Measurements from ENCODE around the gene ANXA5.

Gene ANXA5

DNA sequence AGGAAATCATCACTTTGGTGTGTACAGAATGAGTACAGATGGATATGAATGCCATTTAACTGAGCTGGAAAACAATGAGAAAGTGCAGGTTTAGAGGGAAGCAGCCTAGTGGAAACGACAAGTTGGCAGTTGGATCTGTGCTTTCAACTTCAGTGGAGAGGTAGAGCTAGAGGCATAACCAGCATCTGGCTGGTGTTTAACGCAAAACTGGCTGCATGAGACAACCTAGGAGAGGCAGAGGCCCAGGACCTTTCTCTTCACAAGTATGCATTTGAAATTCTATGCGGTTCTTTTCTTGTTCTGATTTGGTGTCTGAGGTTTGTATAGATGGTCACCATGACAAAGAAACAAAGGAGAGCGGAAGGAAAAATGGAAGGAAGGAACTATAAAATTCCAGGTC, 63.1 kb downstream of the ANXA5 start:
- no peak for DNase-seq

DNA sequence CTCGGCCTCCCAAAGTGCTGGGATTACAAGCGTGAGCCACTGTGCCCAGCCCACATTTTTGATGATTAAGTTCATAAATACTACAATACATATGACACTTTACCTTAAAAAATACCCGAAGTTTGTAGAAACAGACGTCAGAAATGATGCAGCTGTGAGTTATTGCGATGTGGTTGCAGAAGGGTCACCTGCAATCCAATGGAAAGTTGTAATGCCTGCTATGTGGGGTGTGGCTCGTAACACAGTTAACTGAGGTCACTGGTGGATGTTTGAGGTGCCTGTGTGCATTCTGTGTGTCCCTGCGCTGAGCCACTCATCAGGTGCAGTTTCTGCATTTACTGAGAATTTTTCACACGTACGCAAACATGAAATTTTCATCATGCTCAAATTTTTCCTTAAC, 64.1 kb downstream of the ANXA5 start:
- DNase-seq = no peak
